Neural cell (in vitro differentiated cells): ENCODE data around the gene ASIC4. TPM values are rescaled to one million over a fixed set of nuclear protein-coding genes. Genes with fewer than 3 reads are reported as not detected.

Source experiments
- H2AFZ ChIP-seq: fragments of 200-600, 300-800 bp; sonication (generic), shearing (Covaris generic); 2 replicates; pipeline ENCODE4 v1.6.0; 2014; ENCODE audit warnings: low read depth, mild to moderate bottlenecking, antibody characterized with exemption, low read length, moderate library complexity
- H3F3A ChIP-seq: fragments of 200-600 bp; shearing (Covaris generic); 2 replicates; pipeline ENCODE4 v1.6.1; 2016; ENCODE audit warnings: mild to moderate bottlenecking, moderate library complexity, mixed read lengths, antibody characterized with exemption, low read length; ENCODE audit not compliant: insufficient read depth, poor library complexity, severe bottlenecking
- H3K27ac ChIP-seq: fragments of 200-600, 300-800 bp; sonication (generic), shearing (Covaris generic); 2 replicates; pipeline ENCODE4 v1.5.1; 2014; ENCODE audit warnings: mild to moderate bottlenecking, low read length, moderate library complexity
- H3K27me3 ChIP-seq: fragments of 300-800, 200-600 bp; sonication (generic), shearing (Covaris generic); 2 replicates; pipeline ENCODE4 v1.6.0; 2014; ENCODE audit warnings: mild to moderate bottlenecking, low read depth, low read length, moderate library complexity; ENCODE audit not compliant: insufficient read depth
- H3K36me3 ChIP-seq: fragments of 300-800, 200-600 bp; sonication (generic), shearing (Covaris generic); 2 replicates; pipeline ENCODE4 v1.5.1; 2014; ENCODE audit warnings: mild to moderate bottlenecking, antibody characterized with exemption, low read length, moderate library complexity; ENCODE audit not compliant: insufficient read depth
- H3K4me2 ChIP-seq: fragments of 300-800, 200-600 bp; sonication (generic), shearing (Covaris generic); 2 replicates; pipeline ENCODE4 v1.6.0; 2014; ENCODE audit warnings: mild to moderate bottlenecking, low read length
- H3K4me3 ChIP-seq: fragments of 300-800, 200-600 bp; sonication (generic), shearing (Covaris generic); 2 replicates; pipeline ENCODE4 v1.5.1; 2014; ENCODE audit warnings: mild to moderate bottlenecking, low read length, moderate library complexity
- H3K79me2 ChIP-seq: fragments of 200-600 bp; shearing (Covaris generic); replicated peaks from 2 replicates; pipeline ENCODE4 v1.6.0; 2014; ENCODE audit warnings: mild to moderate bottlenecking, low read length, moderate library complexity; ENCODE audit not compliant: insufficient read depth
- H3K9ac ChIP-seq: fragments of 300-800, 200-600 bp; sonication (generic), shearing (Covaris generic); 2 replicates; pipeline ENCODE4 v1.6.1; 2016; ENCODE audit warnings: mild to moderate bottlenecking, low read length, mixed read lengths
- H3K9me2 ChIP-seq: fragments of 200-600 bp; shearing (Covaris generic); 2 replicates; pipeline ENCODE4 v1.6.1; 2016; ENCODE audit warnings: mild to moderate bottlenecking, low read length, mixed read lengths; ENCODE audit not compliant: insufficient read depth
- H3K9me3 ChIP-seq: fragments of 200-600, 300-800 bp; sonication (generic), shearing (Covaris generic); 2 replicates; pipeline ENCODE4 v1.6.1; 2016; ENCODE audit warnings: mild to moderate bottlenecking, mixed run types, low read length, moderate library complexity, mixed read lengths
- H4K20me1 ChIP-seq: fragments of 200-600 bp; shearing (Covaris generic); 2 replicates; pipeline ENCODE4 v1.6.1; 2016; ENCODE audit warnings: mild to moderate bottlenecking, mixed run types; ENCODE audit not compliant: insufficient read depth
- EP300 ChIP-seq: fragments of 450-650 bp; conservative IDR thresholded peaks from 2 replicates; pipeline ENCODE4 v1.6.1; 2014; ENCODE audit warnings: antibody characterized with exemption, mild to moderate bottlenecking, moderate library complexity; ENCODE audit not compliant: poor library complexity, severe bottlenecking
- EZH2 ChIP-seq: fragments of 200-600, 300-800 bp; shearing (Covaris generic), sonication (generic); IDR thresholded peaks from 2 replicates; pipeline ENCODE4 v1.6.1; 2014; ENCODE audit warnings: antibody characterized with exemption, low read length, borderline replicate concordance, mild to moderate bottlenecking; ENCODE audit not compliant: insufficient read depth, poor library complexity, severe bottlenecking
- MXI1 ChIP-seq: fragments of 450-650 bp; conservative IDR thresholded peaks from 2 replicates; pipeline ENCODE4 v1.6.1; 2014; ENCODE audit warnings: antibody characterized with exemption, mild to moderate bottlenecking; ENCODE audit not compliant: poor library complexity, severe bottlenecking
- POLR2AphosphoS5 ChIP-seq: IDR thresholded peaks from 2 replicates; pipeline ENCODE4 v1.6.1; 2012
- RAD21 ChIP-seq: fragments of 450-650 bp; conservative IDR thresholded peaks from 2 replicates; pipeline ENCODE4 v1.6.1; 2014; ENCODE audit warnings: antibody characterized with exemption, mild to moderate bottlenecking, moderate library complexity
- SMC3 ChIP-seq: fragments of 450-650 bp; conservative IDR thresholded peaks from 2 replicates; pipeline ENCODE4 v1.6.1; 2014; ENCODE audit warnings: antibody characterized with exemption, mild to moderate bottlenecking, moderate library complexity; ENCODE audit not compliant: poor library complexity
- TAF1 ChIP-seq: IDR thresholded peaks from 2 replicates; pipeline ENCODE4 v1.6.1; 2012; ENCODE audit warnings: low read depth
- polyA plus RNA-seq: library from polyadenylated mRNA; depleted of rRNA; stranded (reverse); fragments of >200 nt; gene quantifications from 2 replicates; pipeline ENCODE4 v1.2.3, GENCODE V29; 2014
- TF ChIP-seq, protein P1 (sequence below): IDR thresholded peaks from 2 replicates; pipeline ENCODE4 v1.6.1; 2012; ENCODE audit warnings: borderline replicate concordance
- TF ChIP-seq, protein P2 (sequence below): fragments of 450-650 bp; IDR thresholded peaks from 2 replicates; pipeline ENCODE4 v1.5.1; 2014; ENCODE audit warnings: antibody characterized with exemption, mild to moderate bottlenecking, moderate library complexity; ENCODE audit not compliant: poor library complexity, severe bottlenecking

ASIC4 gene
- polyA plus RNA-seq, 1 donor from 2014 or later: 2.7 TPM

DNA sequence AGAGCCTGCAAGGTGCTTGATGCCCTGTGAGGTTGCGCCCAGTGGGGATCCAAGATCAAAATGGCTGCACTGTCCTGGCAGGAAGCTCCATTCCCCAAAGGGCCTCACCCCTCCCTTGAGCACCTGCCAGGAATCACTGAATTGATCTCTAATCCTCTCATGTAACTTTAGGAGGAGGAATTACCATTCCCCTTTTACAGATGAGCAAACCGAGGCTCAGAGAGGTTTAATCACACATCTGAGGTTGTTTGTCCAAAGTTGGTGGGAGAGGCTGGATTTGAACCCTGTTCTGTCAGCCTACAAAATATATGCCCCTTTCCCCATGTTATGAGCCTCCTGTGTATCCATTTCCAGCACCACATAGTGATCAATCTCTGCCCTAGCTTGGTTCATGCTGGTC is 10.5 kb downstream of the ASIC4 start:
- H3F3A ChIP-seq: no peaks in the 10 kb centered on the region
- H4K20me1 ChIP-seq: no peaks in the 10 kb centered on the region
- H3K27me3 ChIP-seq: peaks cover 7% of the 10 kb centered on the region
- no peak for TF ChIP-seq EZH2
- TF ChIP-seq TAF1: no peak
- TF ChIP-seq EP300: no peak
- TF ChIP-seq, protein P1, sequence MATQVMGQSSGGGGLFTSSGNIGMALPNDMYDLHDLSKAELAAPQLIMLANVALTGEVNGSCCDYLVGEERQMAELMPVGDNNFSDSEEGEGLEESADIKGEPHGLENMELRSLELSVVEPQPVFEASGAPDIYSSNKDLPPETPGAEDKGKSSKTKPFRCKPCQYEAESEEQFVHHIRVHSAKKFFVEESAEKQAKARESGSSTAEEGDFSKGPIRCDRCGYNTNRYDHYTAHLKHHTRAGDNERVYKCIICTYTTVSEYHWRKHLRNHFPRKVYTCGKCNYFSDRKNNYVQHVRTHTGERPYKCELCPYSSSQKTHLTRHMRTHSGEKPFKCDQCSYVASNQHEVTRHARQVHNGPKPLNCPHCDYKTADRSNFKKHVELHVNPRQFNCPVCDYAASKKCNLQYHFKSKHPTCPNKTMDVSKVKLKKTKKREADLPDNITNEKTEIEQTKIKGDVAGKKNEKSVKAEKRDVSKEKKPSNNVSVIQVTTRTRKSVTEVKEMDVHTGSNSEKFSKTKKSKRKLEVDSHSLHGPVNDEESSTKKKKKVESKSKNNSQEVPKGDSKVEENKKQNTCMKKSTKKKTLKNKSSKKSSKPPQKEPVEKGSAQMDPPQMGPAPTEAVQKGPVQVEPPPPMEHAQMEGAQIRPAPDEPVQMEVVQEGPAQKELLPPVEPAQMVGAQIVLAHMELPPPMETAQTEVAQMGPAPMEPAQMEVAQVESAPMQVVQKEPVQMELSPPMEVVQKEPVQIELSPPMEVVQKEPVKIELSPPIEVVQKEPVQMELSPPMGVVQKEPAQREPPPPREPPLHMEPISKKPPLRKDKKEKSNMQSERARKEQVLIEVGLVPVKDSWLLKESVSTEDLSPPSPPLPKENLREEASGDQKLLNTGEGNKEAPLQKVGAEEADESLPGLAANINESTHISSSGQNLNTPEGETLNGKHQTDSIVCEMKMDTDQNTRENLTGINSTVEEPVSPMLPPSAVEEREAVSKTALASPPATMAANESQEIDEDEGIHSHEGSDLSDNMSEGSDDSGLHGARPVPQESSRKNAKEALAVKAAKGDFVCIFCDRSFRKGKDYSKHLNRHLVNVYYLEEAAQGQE: no peak
- no peak for TF ChIP-seq RAD21
- TF ChIP-seq, protein P2, sequence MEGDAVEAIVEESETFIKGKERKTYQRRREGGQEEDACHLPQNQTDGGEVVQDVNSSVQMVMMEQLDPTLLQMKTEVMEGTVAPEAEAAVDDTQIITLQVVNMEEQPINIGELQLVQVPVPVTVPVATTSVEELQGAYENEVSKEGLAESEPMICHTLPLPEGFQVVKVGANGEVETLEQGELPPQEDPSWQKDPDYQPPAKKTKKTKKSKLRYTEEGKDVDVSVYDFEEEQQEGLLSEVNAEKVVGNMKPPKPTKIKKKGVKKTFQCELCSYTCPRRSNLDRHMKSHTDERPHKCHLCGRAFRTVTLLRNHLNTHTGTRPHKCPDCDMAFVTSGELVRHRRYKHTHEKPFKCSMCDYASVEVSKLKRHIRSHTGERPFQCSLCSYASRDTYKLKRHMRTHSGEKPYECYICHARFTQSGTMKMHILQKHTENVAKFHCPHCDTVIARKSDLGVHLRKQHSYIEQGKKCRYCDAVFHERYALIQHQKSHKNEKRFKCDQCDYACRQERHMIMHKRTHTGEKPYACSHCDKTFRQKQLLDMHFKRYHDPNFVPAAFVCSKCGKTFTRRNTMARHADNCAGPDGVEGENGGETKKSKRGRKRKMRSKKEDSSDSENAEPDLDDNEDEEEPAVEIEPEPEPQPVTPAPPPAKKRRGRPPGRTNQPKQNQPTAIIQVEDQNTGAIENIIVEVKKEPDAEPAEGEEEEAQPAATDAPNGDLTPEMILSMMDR: no peak
- TF ChIP-seq POLR2AphosphoS5: no peak
- TF ChIP-seq MXI1: no peak
- no peak for TF ChIP-seq SMC3
- no peaks in the 10 kb centered on the region for H3K9me3 ChIP-seq
- H3K27ac ChIP-seq: no peak overlapping the region
- H3K9ac ChIP-seq: no peak overlapping the region
- H2AFZ ChIP-seq: no peak overlapping the region
- no peaks in the 10 kb centered on the region for H3K36me3 ChIP-seq
- H3K9me2 ChIP-seq: no peaks in the 10 kb centered on the region
- no peak overlapping the region for H3K4me2 ChIP-seq
- no peaks in the 10 kb centered on the region for H3K79me2 ChIP-seq
- no peak overlapping the region for H3K4me3 ChIP-seq

- Histone ChIP-seq H3K4me2 (no peak overlapping the region), H3K4me3 (peak overlapping the region; percentile 6), H3K27ac (no peak overlapping the region), H3F3A (no peaks in the 10 kb centered on the region), H3K27me3 (peaks cover 7% of the 10 kb centered on the region), H3K36me3 (no peaks in the 10 kb centered on the region), H3K79me2 (no peaks in the 10 kb centered on the region), H4K20me1 (no peaks in the 10 kb centered on the region), H3K9me2 (no peaks in the 10 kb centered on the region), H3K9me3 (no peaks in the 10 kb centered on the region), H3K9ac (peak overlapping the region; percentile 22), H2AFZ (no peak overlapping the region)
- TF ChIP-seq, protein P2: no peak
- TF ChIP-seq POLR2AphosphoS5 (no peak), SMC3 (no peak), RAD21 (no peak), EP300 (no peak), MXI1 (no peak), EZH2 (no peak), TAF1 (no peak)
- TF ChIP-seq, protein P1: no peak
These were observed 11.4 kb downstream of the ASIC4 start for GRCh38 chr2:219525533-219526232.
